GM18873 (cell line): ENCODE measurements around the gene NAALAD2.
"Not testable (repeated sequence)": the region's sequence is repeated elsewhere in the genome, so short reads cannot be mapped to it uniquely, and the experiment has no call there.

Source experiments
- ATAC-seq: cut with Tn5 transposase; IDR thresholded peaks from one replicate; pipeline ENCODE4 v1.9.1; 2021; ENCODE audit warnings: mild to moderate bottlenecking, moderate library complexity, moderate number of reproducible peaks; ENCODE audit not compliant: unreplicated experiment, low FRiP score

NAALAD2 gene

DNA sequence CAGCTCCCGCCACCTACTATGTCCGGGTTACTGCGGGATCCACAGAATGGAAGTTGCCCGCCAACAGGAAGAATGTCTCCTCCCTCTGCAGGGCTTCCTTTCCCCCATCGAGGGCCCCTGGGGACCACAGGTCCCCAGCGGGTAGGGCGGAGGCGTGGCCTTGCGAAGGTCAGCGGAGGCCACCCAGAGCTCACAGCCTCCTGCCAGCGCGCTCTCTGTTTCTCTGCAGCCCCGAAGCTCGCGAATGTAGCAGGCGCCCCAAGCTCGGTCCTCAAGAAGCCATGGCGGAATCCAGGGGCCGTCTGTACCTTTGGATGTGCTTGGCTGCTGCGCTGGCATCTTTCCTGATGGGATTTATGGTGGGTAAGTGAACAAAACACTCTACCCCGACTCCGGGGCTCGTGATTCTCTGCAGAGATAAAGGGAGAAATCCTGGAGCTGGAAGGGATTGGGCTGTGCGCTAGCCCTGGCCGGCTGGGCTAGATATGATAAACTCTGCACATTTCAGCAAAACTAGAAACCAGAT, at the start of gene NAALAD2:
Gene NAALAD2 (plus strand): TSS at position 186 of the 526 bp plus-strand sequence. CDS start 96 bp downstream, at position 282.
- ATAC-seq = no peak

DNA sequence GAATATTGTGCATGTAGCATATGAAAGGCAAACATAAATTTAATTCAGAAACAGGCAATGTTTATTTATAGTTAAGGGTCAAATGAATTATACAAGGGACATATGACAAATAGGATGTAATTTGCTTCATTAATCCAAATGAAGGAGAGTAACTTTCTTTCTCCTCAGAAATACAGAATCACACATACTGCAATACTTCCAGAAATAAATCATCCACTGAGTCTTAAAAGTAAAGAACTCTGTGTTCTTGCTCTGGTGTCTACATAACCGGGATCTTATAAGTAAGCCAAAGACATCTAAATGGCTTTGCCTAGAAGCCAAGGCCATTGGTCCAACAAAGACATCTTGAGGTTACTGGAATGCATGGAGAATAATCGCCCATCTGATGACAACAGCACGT, 48.8 kb upstream of the NAALAD2 start, which contains the start of gene UBTFL1:
Gene UBTFL1 (plus strand): TSS at position 301 of the 400 bp plus-strand sequence. CDS start 0 bp downstream, at position 301.
- not testable (repeated sequence) for ATAC-seq

DNA sequence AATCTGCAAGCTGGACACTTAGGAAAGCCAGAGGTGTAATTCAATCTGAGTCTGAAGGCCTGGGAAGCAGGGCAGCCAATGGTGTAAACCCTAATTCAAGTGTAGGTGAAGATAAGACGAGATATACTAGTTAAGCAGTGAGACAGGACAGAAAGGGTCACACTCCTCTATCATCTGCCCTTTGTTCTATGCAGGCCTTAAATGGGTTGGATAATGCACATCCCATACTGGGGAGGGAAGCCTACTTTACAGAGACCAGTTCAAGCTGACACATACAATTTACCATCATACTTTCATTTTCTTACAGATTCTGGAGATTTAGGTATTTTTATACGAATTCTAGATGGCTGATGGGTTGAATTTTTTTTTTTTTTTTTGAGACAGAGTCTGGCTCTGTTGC, 45.7 kb upstream of the NAALAD2 start:
- not testable (repeated sequence) for ATAC-seq

DNA sequence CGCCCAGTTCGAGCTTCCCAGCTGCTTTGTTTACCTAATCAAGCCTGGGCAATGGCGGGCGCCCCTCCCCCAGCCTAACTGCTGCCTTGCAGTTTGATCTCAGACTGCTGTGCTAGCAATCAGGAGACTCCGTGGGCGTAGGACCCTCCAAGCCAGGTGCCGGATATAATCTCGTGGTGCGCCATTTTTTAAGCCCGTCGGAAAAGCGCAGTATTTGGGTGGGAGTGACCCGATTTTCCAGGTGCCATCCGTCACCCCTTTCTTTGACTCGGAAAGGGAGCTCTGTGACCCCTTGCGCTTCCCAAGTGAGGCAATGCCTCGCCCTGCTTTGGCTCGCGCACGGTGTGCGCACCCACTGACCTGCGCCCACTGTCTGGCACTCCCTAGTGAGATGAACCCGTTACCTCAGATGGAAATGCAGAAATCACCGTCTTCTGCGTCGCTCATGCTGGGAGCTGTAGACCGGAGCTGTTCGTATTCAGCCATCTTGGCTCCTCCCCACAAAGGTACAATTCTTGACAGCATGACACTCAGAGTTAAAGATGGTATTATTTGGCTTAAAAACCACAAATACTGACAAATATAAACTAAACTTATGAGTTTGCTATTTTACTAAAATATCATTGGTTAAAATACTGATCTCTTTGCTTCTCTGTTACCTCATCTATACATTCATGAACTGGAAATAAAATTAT, 39.1 kb upstream of the NAALAD2 start:
- not testable (repeated sequence) for ATAC-seq

DNA sequence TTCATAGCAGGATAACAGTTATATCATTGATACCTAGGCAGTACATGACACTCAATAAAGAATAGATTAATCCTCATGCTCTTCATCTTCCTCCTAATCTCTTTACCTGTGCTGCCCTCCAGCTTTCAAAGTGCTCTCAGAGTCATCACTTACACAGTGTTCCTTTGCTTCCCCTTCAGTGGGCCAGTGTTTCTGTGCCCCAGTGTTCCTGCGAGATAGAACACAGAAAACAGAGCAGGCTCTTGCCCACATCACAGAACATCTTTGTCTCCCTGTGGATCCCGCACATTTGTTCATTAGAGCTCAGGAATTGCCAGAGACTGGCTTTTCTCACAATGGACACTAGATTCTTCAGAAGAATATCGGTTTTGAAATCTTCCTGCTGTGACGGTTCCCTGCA, 36.2 kb upstream of the NAALAD2 start:
- ATAC-seq = not testable (repeated sequence)

DNA sequence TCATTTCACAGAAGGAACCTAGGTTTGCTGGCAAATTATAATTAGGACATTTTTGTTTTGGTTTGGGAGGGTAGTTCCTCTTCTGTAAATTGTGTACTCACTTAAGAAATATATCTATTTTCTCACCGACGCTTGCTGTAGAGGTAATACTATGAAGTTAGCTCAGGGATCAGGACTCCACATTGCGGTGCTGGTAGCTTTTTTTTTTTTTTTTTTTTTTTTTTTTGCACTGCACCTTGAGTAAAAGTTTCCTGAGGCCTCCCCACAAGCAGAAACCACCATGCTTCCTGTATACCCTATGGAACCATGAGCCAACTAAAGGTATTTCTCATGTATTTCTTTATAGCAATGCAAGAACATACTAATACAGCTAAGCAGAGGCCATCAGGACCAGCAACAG, 34.0 kb upstream of the NAALAD2 start:
- no peak for ATAC-seq

DNA sequence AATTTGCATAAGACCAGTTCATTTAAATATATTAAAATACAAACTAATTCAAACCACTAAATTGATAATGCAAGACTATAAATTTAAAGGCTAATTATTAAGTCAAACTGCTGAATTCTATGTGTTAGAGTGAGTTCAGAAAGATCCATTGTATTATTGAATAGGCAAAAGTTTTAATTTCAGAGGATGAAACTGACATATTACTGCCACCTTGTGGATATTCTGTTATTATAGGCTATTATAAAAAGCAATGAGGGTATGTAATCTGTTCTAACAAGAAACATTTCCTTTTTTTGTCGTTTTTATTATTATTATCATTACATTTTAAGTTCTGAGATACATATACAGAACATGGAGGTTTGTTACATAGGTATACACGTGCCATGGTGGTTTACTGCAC, 20.9 kb upstream of the NAALAD2 start:
- ATAC-seq = no peak

DNA sequence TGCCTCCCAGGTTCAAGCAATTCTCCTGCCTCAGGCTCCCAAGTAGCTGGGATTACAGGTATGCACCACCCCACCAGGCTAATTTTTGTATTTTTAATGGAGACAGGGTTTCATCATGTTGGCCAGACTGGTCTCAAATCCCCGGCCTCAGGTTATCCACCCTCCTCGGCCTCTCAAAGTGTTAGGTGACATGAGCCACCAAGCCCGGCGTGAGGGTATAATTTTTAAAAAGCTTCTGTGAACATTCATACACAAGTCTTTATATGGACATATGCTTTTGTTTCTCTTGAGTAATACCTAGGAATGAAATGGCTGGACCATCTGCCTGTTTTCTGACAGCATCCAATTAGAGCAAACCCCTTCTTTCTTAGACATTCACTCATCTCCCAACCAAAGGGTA, 14.3 kb upstream of the NAALAD2 start:
- no peak for ATAC-seq

DNA sequence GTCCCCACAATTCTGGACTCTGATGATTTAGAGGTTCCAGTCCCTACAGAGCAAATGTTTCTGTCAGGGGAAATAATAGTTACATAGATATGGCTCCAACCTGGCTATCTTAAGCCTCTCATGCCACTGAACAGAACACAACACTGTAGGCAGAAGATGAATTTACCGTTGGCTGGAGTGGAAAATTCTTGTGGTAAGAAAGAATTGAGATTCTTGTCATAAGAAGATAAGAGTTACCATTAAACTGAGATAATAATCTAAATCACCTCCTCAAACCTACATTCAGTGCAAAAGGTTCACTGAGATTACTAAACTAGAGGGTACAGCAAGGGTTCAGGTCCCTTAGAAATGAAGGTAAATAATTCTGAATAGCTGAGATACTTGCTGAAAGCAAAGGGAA, 10.1 kb upstream of the NAALAD2 start:
- ATAC-seq = no peak

DNA sequence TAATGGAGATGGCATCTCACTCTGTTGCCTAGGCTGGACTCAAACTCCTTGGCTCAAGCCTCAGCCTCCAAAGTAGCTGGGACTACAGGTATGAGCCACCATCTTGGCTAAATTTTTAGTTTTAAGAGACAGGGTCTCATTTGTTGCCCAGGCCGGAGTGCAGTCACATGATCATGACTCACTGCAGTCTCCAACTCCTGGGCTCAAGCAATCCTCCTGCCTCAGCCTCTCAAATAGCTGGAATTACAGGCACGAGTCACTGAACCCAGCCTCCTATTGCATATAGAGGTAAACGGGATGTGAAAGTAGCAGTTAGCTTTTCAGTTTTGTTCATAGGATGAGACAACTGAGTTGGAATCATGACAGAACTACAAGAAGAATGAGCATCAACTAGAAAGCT, 9.5 kb upstream of the NAALAD2 start:
- no peak for ATAC-seq

DNA sequence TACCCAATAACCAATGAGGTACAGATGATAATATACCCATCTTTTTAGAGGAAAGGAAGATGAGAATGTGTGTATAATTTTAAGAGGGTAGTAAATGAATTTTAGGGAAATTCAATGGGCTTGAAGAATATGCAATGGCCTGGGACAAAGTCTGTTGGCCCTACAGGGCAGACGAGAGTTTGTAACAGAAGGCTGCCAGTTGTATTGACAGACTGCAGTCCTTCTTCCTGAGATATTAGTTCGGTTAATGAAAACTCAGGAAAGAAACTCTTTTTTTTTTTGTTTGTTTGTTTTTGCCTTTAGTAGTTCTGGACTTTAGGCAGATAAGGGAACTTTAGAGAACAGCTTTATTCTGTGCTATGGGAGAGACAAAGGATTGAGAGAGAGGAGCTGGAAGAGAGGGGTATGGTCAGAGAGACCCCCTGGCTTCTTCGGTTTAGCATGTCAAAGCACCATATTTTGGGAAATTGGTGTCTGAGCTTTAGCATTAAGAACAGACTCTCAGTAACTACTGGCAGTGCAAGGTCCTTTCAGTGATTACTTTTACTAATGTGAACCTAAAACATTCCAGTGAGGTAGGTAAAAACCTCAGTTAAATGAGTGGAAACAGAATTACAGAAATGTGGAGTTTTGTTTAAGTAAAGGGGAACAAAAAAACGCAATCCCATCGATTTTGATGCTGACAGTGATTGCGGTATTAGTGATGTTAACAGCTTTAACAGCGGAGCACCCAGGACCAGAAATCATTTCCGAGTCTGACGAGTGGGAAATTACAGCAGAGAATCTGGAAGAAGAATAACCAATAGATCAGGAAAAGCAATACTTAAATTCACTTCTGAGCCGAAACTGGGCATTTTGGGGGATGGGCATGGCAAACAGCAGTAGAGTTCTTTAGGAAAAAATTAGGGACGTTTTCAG, 644 bp upstream of the NAALAD2 start:
- ATAC-seq = no peak

DNA sequence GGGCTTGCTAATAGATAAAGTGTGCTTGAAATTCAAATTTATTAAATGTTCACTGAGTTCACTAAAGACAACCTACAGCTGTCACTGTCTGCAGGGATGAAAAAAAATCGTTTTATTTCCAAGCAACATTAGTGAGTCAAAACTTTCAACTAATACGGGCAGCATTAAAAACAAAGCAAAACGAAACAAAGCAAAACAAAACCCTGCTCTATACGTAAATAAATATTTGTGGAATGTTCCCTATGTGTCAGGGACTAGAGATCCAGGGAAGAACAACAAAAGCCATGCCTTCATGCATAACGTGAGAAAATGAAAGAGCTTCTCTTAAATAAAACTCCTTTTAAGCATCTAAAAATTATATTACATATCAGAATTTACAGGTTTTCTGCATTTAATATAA, 553 bp downstream of the NAALAD2 start:
- no peak for ATAC-seq

DNA sequence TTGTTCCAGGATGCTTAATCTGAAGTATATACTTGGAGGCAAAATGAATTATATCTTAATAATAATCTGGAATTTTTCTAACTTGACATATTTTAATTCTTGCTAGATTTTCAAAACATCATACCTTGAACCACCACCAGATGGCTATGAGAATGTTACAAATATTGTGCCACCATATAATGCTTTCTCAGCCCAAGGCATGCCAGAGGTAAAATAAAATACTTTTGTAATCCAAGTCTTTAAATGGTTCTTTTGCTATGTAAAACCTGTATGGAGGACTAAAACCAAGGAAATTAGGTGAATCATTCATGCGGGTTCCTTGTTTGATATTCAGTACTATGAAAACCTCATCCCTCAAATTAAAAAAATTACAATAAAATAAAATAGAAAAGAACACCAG, 14.4 kb downstream of the NAALAD2 start:
- ATAC-seq = no peak

DNA sequence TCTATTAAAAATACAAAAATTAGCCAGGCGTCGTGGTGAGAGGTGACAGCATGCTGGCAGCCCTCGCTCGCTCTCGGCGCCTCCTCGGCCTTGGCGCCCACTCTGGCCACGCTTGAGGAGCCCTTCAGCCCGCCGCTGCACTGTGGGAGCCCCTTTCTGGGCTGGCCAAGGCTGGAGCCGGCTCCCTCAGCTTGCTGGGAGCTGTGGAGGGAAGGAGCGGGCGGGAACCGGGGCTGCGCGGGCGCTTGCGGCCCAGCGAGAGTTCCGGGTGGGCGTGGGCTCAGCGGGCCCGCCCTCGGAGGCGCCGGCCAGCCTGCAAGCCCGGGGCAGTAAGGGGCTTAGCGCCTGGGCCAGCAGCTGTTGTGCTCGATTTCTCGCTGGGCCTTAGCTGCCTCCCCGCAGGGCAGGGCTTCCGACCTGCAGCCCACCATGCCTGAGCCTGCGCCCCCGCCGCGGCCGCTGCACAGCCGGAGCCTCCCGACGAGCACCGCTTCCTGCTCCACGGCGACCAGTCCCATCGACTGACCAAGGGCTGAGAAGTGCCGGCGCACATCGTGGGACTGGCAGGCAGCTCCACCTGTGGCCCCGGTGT, 32.6 kb downstream of the NAALAD2 start:
- not testable (repeated sequence) for ATAC-seq

DNA sequence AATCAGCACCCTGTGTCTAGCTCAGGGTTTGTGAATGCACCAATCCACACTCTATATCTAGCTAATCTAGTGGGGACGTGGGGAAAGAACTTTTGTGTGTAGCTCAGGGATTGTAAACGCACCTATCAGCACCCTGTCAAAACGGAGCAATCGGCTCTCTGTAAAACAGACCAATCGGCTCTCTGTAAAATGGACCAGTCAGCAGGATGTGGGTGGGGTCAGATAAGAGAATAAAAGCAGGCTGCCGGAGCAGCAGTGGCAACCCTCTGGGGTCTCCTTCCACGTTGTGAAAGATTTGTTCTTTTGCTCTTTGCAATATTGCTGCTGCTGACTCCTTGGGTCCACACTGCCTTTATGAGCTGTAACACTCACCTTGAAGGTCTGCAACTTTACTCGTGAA, 33.2 kb downstream of the NAALAD2 start:
- ATAC-seq = not testable (repeated sequence)

DNA sequence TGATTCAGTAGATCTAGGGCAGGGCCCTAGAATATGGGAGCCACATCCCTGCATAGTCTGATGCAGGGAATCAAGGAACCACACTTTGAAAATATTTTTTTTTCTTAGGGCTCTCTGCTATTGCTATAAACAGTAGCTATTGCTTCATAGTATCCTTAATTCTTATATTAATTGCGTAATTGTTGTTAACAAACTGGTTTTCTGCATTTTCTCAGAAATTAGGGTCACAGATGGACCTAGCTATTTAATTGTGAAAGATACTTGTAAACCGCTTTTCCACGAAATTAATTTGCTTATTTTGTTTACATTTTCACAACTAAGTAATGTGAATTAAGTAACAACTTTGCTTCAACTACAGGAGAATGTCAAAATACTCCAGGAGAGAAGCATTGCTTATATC, 34.1 kb downstream of the NAALAD2 start:
- no peak for ATAC-seq

DNA sequence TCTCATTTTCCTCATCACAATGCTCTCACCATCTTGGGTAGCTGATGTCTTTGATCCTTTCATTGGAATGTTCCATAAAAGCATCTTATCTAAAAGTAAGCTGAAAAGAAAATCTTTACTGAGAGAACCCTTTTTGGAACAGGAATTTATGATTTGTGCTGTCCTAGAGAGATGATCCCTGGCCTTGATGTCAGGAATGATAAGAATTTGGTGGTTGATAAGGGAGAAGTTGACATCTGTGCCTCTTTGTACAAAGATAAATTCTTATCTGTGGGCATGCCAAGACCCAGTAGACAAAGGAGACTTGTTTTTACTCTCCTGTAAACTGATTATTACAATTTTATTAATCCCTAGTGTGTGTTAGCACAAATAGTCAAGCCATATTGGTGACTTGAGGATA, 36.9 kb downstream of the NAALAD2 start:
- no peak for ATAC-seq

DNA sequence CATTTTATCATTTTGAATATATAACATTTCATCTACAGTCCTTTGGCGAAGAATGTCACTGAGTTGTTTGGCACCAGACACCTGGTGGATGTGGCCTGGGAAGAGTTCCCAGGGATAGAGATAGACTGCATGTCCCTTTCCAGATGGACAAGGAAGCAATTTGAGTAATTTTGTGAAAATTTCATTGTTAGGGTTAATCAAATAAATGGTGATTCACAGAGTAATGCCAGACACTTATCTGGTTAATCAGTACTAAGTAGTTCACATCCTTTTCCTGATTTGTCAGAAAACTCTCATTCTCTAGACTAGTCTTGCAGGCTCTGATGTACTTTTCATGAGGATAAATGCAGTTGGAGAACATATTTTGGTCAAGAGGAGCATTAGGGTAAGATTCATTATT, 41.6 kb downstream of the NAALAD2 start:
- ATAC-seq = no peak

DNA sequence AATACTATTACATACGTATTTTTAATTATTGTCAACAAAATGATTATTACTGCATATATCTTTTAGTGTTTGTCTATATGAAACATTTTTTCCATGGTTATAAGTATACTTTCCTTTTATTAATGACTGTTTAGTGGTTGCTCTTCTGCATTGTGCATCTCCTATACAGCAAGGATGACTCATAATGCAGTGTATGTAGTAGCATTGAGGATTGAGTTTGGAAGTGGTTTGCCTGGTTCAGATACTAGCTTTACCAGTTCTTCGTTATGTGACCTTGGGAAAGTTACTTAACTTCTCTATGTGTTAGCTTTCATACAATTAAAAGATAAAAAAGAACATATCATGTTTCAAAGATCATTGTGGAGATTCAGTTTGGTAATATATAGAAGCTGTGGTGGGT, 44.3 kb downstream of the NAALAD2 start:
- no peak for ATAC-seq

DNA sequence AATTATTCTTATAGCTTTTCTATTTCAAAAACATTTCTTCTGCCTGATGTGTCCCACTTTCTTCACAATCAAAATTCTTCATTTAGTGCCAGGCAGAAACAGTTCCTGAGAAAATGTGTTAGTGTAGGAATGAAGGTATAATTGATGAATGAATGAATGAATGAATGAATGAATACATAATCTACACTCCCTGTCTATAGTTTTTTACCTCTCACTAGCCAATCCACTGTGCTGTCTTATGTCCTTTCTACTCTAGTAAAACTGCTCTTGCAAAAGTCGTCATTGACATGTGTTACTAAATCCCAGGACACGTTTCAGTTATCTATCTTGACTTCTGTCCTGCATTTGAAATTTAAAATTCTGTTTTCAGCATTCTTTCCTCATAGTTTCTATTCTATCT, 45.5 kb downstream of the NAALAD2 start:
- ATAC-seq = no peak

DNA sequence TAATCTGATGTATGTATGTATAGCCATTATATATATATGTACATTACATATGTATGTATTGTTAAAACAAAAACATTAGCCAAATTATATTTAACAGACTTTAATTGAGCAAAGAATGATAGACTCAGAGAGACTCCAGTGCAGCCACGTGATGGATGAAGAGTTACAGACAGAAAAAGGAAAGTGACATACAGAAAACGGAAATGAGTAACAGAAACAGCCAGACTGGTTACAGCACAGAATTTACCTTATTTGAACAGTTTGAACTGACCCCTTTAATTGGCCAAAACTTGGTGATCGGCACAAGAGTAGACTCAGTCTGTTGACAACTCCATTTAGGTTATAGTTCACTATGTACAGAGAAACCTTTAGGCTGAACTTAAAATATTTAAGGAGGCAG, 53.4 kb downstream of the NAALAD2 start:
- ATAC-seq = no peak
